VCaP (cell line): ENCODE data around the gene CNTN3.

Experiments used
- H3K27ac ChIP-seq: fragments of 450-650 bp; 2 replicates; pipeline ENCODE4 v1.5.1; 2017
- CTCF ChIP-seq: fragments of 450-650 bp; conservative IDR thresholded peaks from 2 replicates; pipeline ENCODE4 v1.5.1; 2017; ENCODE audit warnings: mild to moderate bottlenecking, moderate library complexity

Gene CNTN3

GRCh38 chr3:74643636-74644035 lies 29.2 kb upstream of the CNTN3 start:
- TF ChIP-seq CTCF, result no peak
- H3K27ac ChIP-seq, result peak overlapping the region; percentile 86

DNA sequence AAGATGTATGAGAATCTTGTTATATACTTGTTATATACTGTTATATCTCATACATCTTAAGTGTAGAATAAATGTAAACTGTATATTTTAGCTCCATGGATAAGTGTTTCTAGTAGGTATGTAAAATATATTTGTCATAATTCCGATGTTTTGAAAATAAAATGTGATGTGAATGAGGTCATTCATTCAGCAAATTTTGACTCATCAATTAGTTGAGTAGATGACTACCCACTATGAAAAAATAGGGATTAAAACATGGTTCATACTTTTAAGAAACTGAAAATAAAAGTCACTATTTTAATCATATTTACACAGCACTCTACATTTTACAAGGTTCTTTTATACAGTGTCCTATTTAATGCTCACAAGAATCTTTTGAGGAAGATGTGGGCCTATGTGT lies 28.4 kb upstream of the CNTN3 start:
- no peak for TF ChIP-seq CTCF
- peak overlapping the region; percentile 86 for H3K27ac ChIP-seq

DNA sequence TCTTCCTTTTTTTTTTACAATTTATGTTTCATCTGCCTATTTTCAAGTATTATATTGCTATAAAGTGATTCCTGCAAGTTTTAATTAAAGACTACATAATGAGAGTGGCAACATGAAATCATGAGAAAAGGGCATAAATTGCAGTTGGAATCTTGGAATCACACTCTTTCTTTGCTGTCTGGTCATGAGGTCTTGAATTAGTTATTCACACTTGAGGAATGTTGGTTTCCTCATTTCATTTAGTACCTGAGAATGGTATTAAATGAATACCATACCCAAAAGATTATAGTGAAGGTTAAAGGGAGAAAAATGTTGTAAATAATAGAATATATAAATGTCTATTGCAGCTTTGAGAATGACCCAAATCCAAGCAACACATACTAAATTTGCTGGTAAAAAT lies 25.8 kb upstream of the CNTN3 start:
- no peak overlapping the region for H3K27ac ChIP-seq
- TF ChIP-seq CTCF, result no peak

GRCh38 chr3:74639681-74640080 lies 25.2 kb upstream of the CNTN3 start:
- TF ChIP-seq CTCF, result no peak
- H3K27ac ChIP-seq, result no peak overlapping the region

GRCh38 chr3:74636981-74637380 lies 22.5 kb upstream of the CNTN3 start:
- TF ChIP-seq CTCF, result no peak

DNA sequence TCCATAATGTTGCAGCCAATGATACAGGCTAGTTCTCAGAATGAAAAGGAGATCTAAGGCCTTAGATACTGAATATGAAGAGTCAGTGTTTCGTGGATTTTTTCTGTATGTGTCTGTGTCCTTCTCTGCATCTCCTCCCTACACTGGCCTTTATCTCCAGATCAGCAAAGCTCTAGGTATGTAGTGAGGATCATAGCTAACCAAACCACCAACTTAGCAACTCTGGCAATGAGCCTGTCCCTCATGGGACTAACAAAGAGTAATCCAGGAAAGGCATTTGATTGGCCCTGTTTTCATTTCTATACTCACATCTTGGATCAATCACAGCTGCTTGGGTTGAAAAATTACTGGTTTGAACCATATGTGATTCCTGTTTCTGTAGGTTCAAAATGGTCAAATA lies 18.6 kb upstream of the CNTN3 start:
- TF ChIP-seq CTCF, result no peak
- H3K27ac ChIP-seq, result no peak overlapping the region

More at GRCh38 chr3:74636981-74637380, 22.5 kb upstream of the CNTN3 start:
- H3K27ac ChIP-seq, result no peak overlapping the region

DNA sequence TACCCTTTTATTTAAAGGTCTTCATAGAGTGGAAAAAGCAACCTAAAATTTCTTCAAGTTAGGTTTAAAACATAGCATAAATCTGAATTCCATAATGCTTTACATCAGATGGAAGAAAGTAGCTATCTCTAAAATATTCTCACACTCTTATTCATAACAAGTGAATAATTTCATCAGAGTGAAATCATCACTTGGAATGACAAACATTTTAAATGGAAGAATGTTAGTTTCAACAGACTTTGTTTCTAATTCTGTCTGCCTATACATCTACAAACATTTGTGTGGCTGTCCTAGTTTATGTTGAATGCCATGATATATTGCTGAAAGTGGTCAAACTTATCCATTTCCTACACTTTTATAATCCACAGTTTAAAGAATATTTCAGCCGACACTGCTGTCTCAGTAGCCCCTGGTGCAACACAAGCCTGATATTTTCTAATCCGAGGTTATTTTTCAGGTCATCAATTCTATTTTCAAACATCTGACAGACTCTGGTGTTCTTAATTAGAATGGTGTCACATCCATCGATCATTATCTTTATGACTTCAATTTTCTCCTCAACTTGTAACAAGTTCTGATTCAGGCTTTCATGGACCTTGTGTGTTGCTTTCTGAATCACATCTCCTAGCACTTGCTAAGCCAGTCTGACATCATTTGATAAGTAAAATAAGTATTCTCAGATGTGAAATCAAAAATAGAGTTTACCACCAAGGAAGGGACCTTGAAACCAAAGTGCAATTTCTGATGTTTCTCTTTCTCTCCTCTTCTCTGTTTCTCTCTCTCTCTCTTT lies 17.1 kb upstream of the CNTN3 start:
- no peak overlapping the region for H3K27ac ChIP-seq
- TF ChIP-seq CTCF, result no peak
